BJ (cell line): ENCODE results near the gene PET100. TPM values are rescaled to one million over a fixed set of nuclear protein-coding genes. Genes with fewer than 3 reads are reported as not detected.

Source experiments
- CTCF ChIA-PET: fragments of 350-600 bp; formaldehyde crosslinking; extraction: SDS; loops from one replicate; lab custom pipeline; 2021; ENCODE audit warnings: antibody characterized with exemption, inconsistent platforms; lab: Yijun Ruan, JAX
- POLR2A ChIA-PET: fragments of 300-600 bp; sonication (Branson Sonifier 250); formaldehyde crosslinking; extraction: SDS; loops from one replicate; lab custom pipeline; 2021; ENCODE audit warnings: antibody characterized with exemption; lab: Charles Lee
- DNase-seq: peaks from one replicate; pipeline ENCODE4 v3.0.0-alpha.2; 2011; ENCODE audit warnings: low read depth
- H3K27me3 ChIP-seq: 2 replicates; pipeline ENCODE4 v1.6.0; 2011; ENCODE audit warnings: low read length; ENCODE audit not compliant: control insufficient read depth, insufficient read depth
- H3K36me3 ChIP-seq: 2 replicates; pipeline ENCODE4 v1.5.1; 2011; ENCODE audit warnings: low read length; ENCODE audit not compliant: control insufficient read depth, insufficient read depth
- H3K4me3 ChIP-seq: 2 replicates; pipeline ENCODE4 v1.5.1; 2011; ENCODE audit warnings: low read depth, mild to moderate bottlenecking, control low read depth, low read length
- CTCF ChIP-seq: IDR thresholded peaks from 2 replicates; pipeline ENCODE4 v1.5.1; 2011; ENCODE audit warnings: low read depth, mild to moderate bottlenecking, control low read depth, inconsistent platforms, low read length, moderate library complexity; ENCODE audit not compliant: insufficient read depth
- polyA plus RNA-seq: library from polyadenylated mRNA; depleted of rRNA; stranded (reverse); fragments of >200 nt; gene quantifications from 2 replicates; pipeline ENCODE4 v1.2.3, GENCODE V29; 2011

Gene PET100
- polyA plus RNA-seq, 1 experiment = 8.9 TPM

- ChIA-PET CTCF (interaction anchor here (0.9 to 1.6 kb wide), 3 partner anchors 10 to 106 kb away, joined by 3 to 8 read pairs (median 3); no protein-coding TSS in a partner anchor), POLR2A (interaction anchor here (0.6 kb wide), 1 partner anchor 125 kb away, joined by 7 read pairs; no protein-coding TSS in a partner anchor)
- no peak overlapping the region for H3K4me3 ChIP-seq
- H3K36me3 ChIP-seq = no peaks in the 10 kb centered on the region
- no peak for TF ChIP-seq CTCF
- H3K27me3 ChIP-seq = peaks cover 12% of the 10 kb centered on the region
- no peak for DNase-seq
Observed at GRCh38 chr19:7674010-7675005, 44.7 kb downstream of the PET100 start.

- TF ChIP-seq CTCF = no peak
- ChIA-PET CTCF (interaction anchor here (0.6 to 2.2 kb wide), 3 partner anchors 11 to 124 kb away, joined by 3 to 7 read pairs (median 4); no protein-coding TSS in a partner anchor), POLR2A (no interaction called here)
- Histone ChIP-seq H3K4me3 (no peak overlapping the region), H3K27me3 (peaks cover 5% of the 10 kb centered on the region; the same call in 1 of the 2 replicates), H3K36me3 (no peaks in the 10 kb centered on the region)
- DNase-seq = no peak
Observed at GRCh38 chr19:7676376-7676775, 46.8 kb downstream of the PET100 start.

DNA sequence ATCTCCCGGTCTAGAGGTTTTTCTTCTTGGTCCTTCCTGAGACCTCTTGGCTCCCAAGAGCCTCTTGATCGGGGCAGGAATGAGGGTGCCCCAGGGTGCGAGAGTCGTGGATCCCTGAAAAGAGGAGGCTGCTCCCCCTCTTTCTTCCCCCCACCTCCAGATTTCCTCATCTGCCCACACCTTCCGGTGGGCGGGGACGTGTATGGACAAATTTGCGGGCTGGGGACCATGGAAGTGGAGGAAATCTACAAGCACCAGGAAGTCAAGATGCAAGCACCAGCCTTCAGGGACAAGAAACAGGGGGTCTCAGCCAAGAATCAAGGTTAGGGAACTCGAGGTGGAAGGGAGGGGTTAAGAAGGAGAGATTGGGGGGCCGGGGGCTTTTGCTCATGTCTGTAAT, 47.3 kb downstream of the PET100 start, which contains the start of gene MCEMP1:
Gene MCEMP1 (plus strand): TSS at position 237 of the 400 bp plus-strand sequence. CDS start 31 bp downstream, at position 268.
- no peak for DNase-seq
- ChIA-PET POLR2A (no interaction called here), CTCF (interaction anchor here (0.9 to 2.2 kb wide), 3 partner anchors 9 to 124 kb away, joined by 3 to 7 read pairs (median 3); no protein-coding TSS in a partner anchor)
- Histone ChIP-seq H3K4me3 (no peak within 1 kb of the TSS), H3K36me3 (no peaks in the 10 kb centered on the region), H3K27me3 (peaks cover 4% of the 10 kb centered on the region; the same call in 1 of the 2 replicates)
- TF ChIP-seq CTCF = no peak

GRCh38 chr19:7677669-7678311, 48.2 kb downstream of the PET100 start:
- ChIA-PET POLR2A (no interaction called here), CTCF (interaction anchor here (0.9 to 1.8 kb wide), 4 partner anchors 8 to 324 kb away, joined by 3 to 7 read pairs (median 3); no protein-coding TSS in a partner anchor)
- no peak overlapping the region for H3K4me3 ChIP-seq
- peaks cover 4% of the 10 kb centered on the region; the same call in 1 of the 2 replicates for H3K27me3 ChIP-seq
- H3K36me3 ChIP-seq = peaks cover 6% of the 10 kb centered on the region
- no peak for TF ChIP-seq CTCF
- no peak for DNase-seq
